Sigmoid colon (tissue), 4 donors: Measurements from ENCODE around the gene MRPL12.

ENCODE experiments used
- CTCF ChIP-seq, 4 experiments: fragments of 450-650 bp in 3 of 4; fragments of 200-600 bp in 1 of 4; IDR thresholded peaks; one replicate each; pipeline ENCODE4 v1.5.1; 2016 to 2019; ENCODE audit warnings: antibody characterized with exemption in 4 of 4, mild to moderate bottlenecking in 3 of 4, moderate library complexity in 2 of 4
- EP300 ChIP-seq, 4 donors: sonication (generic); formaldehyde crosslinking; IDR thresholded peaks; one replicate each; pipeline ENCODE4 v1.6.1; 2017; ENCODE audit warnings: antibody characterized with exemption in 4 of 4
- POLR2A ChIP-seq, 2 donors: fragments of 450-650 bp; IDR thresholded peaks; one replicate each; pipeline ENCODE4 v1.6.1; 2016; ENCODE audit warnings: antibody characterized with exemption in 2 of 2, mild to moderate bottlenecking in 2 of 2, moderate library complexity in 2 of 2

- TF ChIP-seq CTCF (IDR thresholded peaks at IDR 0.05) (no peak), POLR2A (IDR thresholded peaks at IDR 0.05) (no peak), EP300 (IDR thresholded peaks at IDR 0.05) (no peak)
Observed at GRCh38 chr17:81700353-81701287, 2.5 kb upstream of the MRPL12 start.
